Kidney (tissue), 14 donors: ENCODE measurements around the gene PRKAR2A. TPM values are rescaled to one million over a fixed set of nuclear protein-coding genes. Genes with fewer than 3 reads are reported as not detected.

Source experiments
- DNase-seq, 5 donors: peaks; one replicate each; pipeline ENCODE4 v3.0.0-alpha.2; 2013 to 2020
- FAIRE-seq: peaks from 2 replicates; lab custom pipeline; 2012; peaks lifted over from hg19 to GRCh38; lab: Jason Lieb, UNC
- H3K27ac ChIP-seq, 2 donors: one replicate each; pipeline ENCODE4 v1.7.0; 2013; ENCODE audit warnings: low read depth in 2 of 2, low read length in 2 of 2, inconsistent platforms in 1 of 2
- H3K27me3 ChIP-seq: one replicate; pipeline ENCODE4 v1.7.1; 2013; ENCODE audit warnings: low read length, inconsistent platforms; ENCODE audit not compliant: control insufficient read depth, insufficient read depth
- H3K36me3 ChIP-seq, 3 donors: one replicate each; pipeline versions ENCODE4 v1.7.0 to v1.7.1; 2013; ENCODE audit warnings: low read length in 3 of 3, control low read depth in 1 of 3, inconsistent platforms in 1 of 3; ENCODE audit not compliant: insufficient read depth in 3 of 3, control insufficient read depth in 2 of 3
- H3K4me1 ChIP-seq, 3 donors: one replicate each; pipeline versions ENCODE4 v1.7.0 to v1.7.1; 2013; ENCODE audit warnings: low read length in 3 of 3, inconsistent platforms in 1 of 3, low read depth in 1 of 3; ENCODE audit not compliant: control insufficient read depth in 2 of 3, insufficient read depth in 2 of 3
- H3K4me3 ChIP-seq, 3 donors: one replicate each; pipeline versions ENCODE4 v1.7.0 to v1.8.1; 2013; ENCODE audit warnings: low read length in 3 of 3, control low read depth in 1 of 3, inconsistent platforms in 1 of 3
- H3K9ac ChIP-seq, 3 donors: one replicate each; pipeline versions ENCODE4 v1.7.0 to v1.7.1; 2013; ENCODE audit warnings: low read length in 3 of 3, control low read depth in 1 of 3, inconsistent platforms in 1 of 3
- H3K9me3 ChIP-seq, 3 donors: one replicate each; pipeline versions ENCODE4 v1.7.0 to v1.7.1; 2013; ENCODE audit warnings: low read length in 3 of 3, control low read depth in 1 of 3, inconsistent platforms in 1 of 3; ENCODE audit not compliant: control insufficient read depth in 2 of 3, insufficient read depth in 1 of 3
- CTCF ChIP-seq: IDR thresholded peaks from 3 replicates; pipeline ENCODE4 v1.5.1; 2012; ENCODE audit warnings: mild to moderate bottlenecking, moderate library complexity, borderline replicate concordance; ENCODE audit not compliant: insufficient read depth; ENCODE audit errors: extremely low read depth
- intact Hi-C: fragments of 100-400 bp; cut with DNase I; formaldehyde crosslinking; loops from one replicate; pipeline ENCODE4 v1.11.1; 2022
- polyA plus RNA-seq: library from polyadenylated mRNA; stranded (reverse); fragments of 350-450 nt; fragmentation: Illumina TruSeq; extraction: RNeasy Lipid Tissue Mini Kit (QIAGEN cat#74804); gene quantifications from one replicate; pipeline ENCODE4 v1.2.3, GENCODE V29; 2014; ENCODE audit warnings: low read depth, low replicate concordance; ENCODE audit not compliant: insufficient read depth
- total RNA-seq: library from RNA; stranded (reverse); fragmentation: NEBNext Ultra II Directional; extraction: Animal tissue kit (Norgen Biotek cat#: 25700); gene quantifications from one replicate; pipeline ENCODE4 v1.2.1, GENCODE V29; 2021
- donor health status: control.
- donor health status: control.
- donor health status: control.
- donor health status: control.
- donor health status: control.
- donor health status: DM: yes; HTN: yes; CAD: no.
- donor health status: Normal renal cell carcinoma (clear cell type).

The PRKAR2A gene
- total and polyA plus RNA-seq, 2 donors from 2014 or later, result 10.4 to 49.9 TPM

- peak overlapping the region; percentile 56 to 87 (median 84) for H3K4me3 ChIP-seq
- H3K27ac ChIP-seq, result peak overlapping the region; percentile 94 to 95
- intact Hi-C loops, result no loop called here
- H3K27me3 ChIP-seq, result no peaks in the 10 kb centered on the region
- peaks cover 0 to 7% (median 0%) of the 10 kb centered on the region in 3 donors for H3K4me1 ChIP-seq
- no peaks in the 10 kb centered on the region for H3K36me3 ChIP-seq
- peak overlapping the region; percentile 24 to 80 (median 80) for H3K9ac ChIP-seq
- DNase-seq (peak; percentile 65 to 92 (median 82)), FAIRE-seq (no peak)
- TF ChIP-seq CTCF, result no peak
- H3K9me3 ChIP-seq, result no peaks in the 10 kb centered on the region
Observed at GRCh38 chr3:48847053-48847503, 596 bp downstream of the PRKAR2A start.

DNA sequence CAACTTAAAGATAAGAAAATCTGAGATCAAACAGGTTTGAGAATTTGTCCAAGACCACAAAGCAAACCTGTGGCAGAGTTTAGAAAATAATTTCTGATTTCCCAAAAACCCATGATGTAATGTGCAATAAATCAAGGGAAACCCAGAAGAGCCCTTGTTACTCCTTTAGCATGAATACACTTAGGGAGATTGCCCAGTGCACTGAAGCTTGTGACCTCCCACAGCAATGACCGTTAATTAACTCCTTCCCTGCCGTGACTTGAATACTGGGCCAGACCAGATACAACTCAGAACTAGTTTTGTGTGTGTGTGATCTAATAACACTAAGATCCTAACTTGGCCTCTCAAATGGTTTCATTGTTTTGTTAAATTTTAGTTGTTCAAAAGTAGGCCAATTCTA lies 2.5 kb downstream of the PRKAR2A start:
- Histone ChIP-seq H3K9ac (no peak overlapping the region), H3K36me3 (no peaks in the 10 kb centered on the region), H3K4me3 (no peak overlapping the region), H3K27ac (no peak overlapping the region), H3K4me1 (peaks cover 0 to 7% (median 0%) of the 10 kb centered on the region in 3 donors), H3K9me3 (no peaks in the 10 kb centered on the region), H3K27me3 (no peaks in the 10 kb centered on the region)
- intact Hi-C loops, result no loop called here
- FAIRE-seq (no peak), DNase-seq (peak in 2 of 5 donors; percentile 31 to 55)
- no peak for TF ChIP-seq CTCF

- Histone ChIP-seq H3K27ac (no peak overlapping the region), H3K9ac (no peak overlapping the region), H3K4me3 (no peak overlapping the region), H3K4me1 (no peaks in the 10 kb centered on the region), H3K27me3 (no peaks in the 10 kb centered on the region), H3K9me3 (no peaks in the 10 kb centered on the region), H3K36me3 (no peaks in the 10 kb centered on the region)
- DNase-seq, result no peak
- intact Hi-C loops, result no loop called here
- FAIRE-seq, result no peak
- TF ChIP-seq CTCF, result no peak
Observed at GRCh38 chr3:48837163-48837562, 10.5 kb downstream of the PRKAR2A start.
